ENCODE results near the gene CDH4. TPM values are rescaled to one million over a fixed set of nuclear protein-coding genes. Genes with fewer than 3 reads are reported as not detected.

Gene CDH4
- total RNA-seq, 1 donor from 2014 or later, result 0.99 TPM

- DNase-seq (ENCODE audit: low spot score), result no peak
- TF ChIP-seq CTCF (IDR thresholded peaks at IDR 0.05), result no peak
- Mint-ChIP-seq H3K36me3 (ENCODE audit: low read depth) (no peaks in the 10 kb centered on the region), H3K4me3 (ENCODE audit: unreplicated experiment) (no peak overlapping the region), H3K27ac (ENCODE audit: unreplicated experiment) (no peak overlapping the region), H3K9me3 (ENCODE audit: low read depth) (peaks cover 4% of the 10 kb centered on the region), H3K27me3 (ENCODE audit: low read depth) (no peaks in the 10 kb centered on the region), H3K4me1 (ENCODE audit: low read depth) (no peaks in the 10 kb centered on the region)
These were observed 145.1 kb downstream of the CDH4 start for GRCh38 chr20:61397146-61397545.

- H3K36me3 Mint-ChIP-seq (ENCODE audit: low read depth), result no peaks in the 10 kb centered on the region
- no peak for TF ChIP-seq CTCF (IDR thresholded peaks at IDR 0.05)
- H3K9me3 Mint-ChIP-seq (ENCODE audit: low read depth), result peaks cover 4% of the 10 kb centered on the region
- no peak for DNase-seq (ENCODE audit: low spot score)
- H3K27ac Mint-ChIP-seq (ENCODE audit: unreplicated experiment), result no peak overlapping the region
- no peak overlapping the region for H3K4me3 Mint-ChIP-seq (ENCODE audit: unreplicated experiment)
- no peaks in the 10 kb centered on the region for H3K4me1 Mint-ChIP-seq (ENCODE audit: low read depth)
- no peaks in the 10 kb centered on the region for H3K27me3 Mint-ChIP-seq (ENCODE audit: low read depth)
These were observed 145.7 kb downstream of the CDH4 start for GRCh38 chr20:61397790-61398189.

GRCh38 chr20:61399433-61399832 lies 147.4 kb downstream of the CDH4 start:
- H3K9me3 Mint-ChIP-seq (ENCODE audit: low read depth), result peaks cover 4% of the 10 kb centered on the region
- no peaks in the 10 kb centered on the region for H3K36me3 Mint-ChIP-seq (ENCODE audit: low read depth)
- no peak for TF ChIP-seq CTCF (IDR thresholded peaks at IDR 0.05)
- H3K27me3 Mint-ChIP-seq (ENCODE audit: low read depth), result no peaks in the 10 kb centered on the region
- no peak overlapping the region for H3K4me3 Mint-ChIP-seq (ENCODE audit: unreplicated experiment)
- no peaks in the 10 kb centered on the region for H3K4me1 Mint-ChIP-seq (ENCODE audit: low read depth)
- H3K27ac Mint-ChIP-seq (ENCODE audit: unreplicated experiment), result no peak overlapping the region
- peak; percentile 62 for DNase-seq (ENCODE audit: low spot score)

GRCh38 chr20:61400499-61400898 lies 148.4 kb downstream of the CDH4 start:
- Mint-ChIP-seq H3K4me3 (ENCODE audit: unreplicated experiment) (no peak overlapping the region), H3K9me3 (ENCODE audit: low read depth) (peaks cover 4% of the 10 kb centered on the region), H3K4me1 (ENCODE audit: low read depth) (no peaks in the 10 kb centered on the region), H3K27ac (ENCODE audit: unreplicated experiment) (no peak overlapping the region), H3K36me3 (ENCODE audit: low read depth) (no peaks in the 10 kb centered on the region), H3K27me3 (ENCODE audit: low read depth) (no peaks in the 10 kb centered on the region)
- DNase-seq (ENCODE audit: low spot score), result peak; percentile 47
- no peak for TF ChIP-seq CTCF (IDR thresholded peaks at IDR 0.05)

GRCh38 chr20:61404303-61404702 lies 152.2 kb downstream of the CDH4 start:
- Mint-ChIP-seq H3K27me3 (ENCODE audit: low read depth) (no peaks in the 10 kb centered on the region), H3K9me3 (ENCODE audit: low read depth) (peaks cover 4% of the 10 kb centered on the region), H3K4me3 (ENCODE audit: unreplicated experiment) (no peak overlapping the region), H3K36me3 (ENCODE audit: low read depth) (peaks cover 1% of the 10 kb centered on the region), H3K4me1 (ENCODE audit: low read depth) (no peaks in the 10 kb centered on the region), H3K27ac (ENCODE audit: unreplicated experiment) (no peak overlapping the region)
- DNase-seq (ENCODE audit: low spot score), result no peak
- no peak for TF ChIP-seq CTCF (IDR thresholded peaks at IDR 0.05)
